ENCODE data around the gene KRTAP20-4.

Gene KRTAP20-4

DNA sequence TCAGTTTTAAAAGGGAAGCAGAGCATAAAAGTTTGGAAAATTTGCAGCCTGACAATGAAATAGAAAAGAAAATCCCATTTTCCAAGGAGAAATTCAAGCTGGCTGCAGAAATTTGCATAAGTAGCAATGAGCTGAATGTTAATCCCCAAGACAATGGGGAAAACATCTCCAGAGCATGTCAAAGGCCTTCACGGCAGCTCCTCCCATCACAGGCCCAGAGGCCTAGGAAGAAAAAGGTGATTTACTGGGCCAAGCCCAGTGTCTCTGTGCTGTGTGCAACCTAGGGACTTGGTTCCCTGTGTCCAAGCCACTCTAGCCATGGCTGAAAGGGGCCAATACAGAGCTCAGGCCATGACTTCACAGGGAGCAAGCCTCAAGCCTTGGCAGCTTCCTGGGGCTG is 48.3 kb downstream of the KRTAP20-4 start:
- DNase-seq, result no peak

All from DMS153 (cell line).